Measurements from ENCODE around the gene ANAPC2.

DNA sequence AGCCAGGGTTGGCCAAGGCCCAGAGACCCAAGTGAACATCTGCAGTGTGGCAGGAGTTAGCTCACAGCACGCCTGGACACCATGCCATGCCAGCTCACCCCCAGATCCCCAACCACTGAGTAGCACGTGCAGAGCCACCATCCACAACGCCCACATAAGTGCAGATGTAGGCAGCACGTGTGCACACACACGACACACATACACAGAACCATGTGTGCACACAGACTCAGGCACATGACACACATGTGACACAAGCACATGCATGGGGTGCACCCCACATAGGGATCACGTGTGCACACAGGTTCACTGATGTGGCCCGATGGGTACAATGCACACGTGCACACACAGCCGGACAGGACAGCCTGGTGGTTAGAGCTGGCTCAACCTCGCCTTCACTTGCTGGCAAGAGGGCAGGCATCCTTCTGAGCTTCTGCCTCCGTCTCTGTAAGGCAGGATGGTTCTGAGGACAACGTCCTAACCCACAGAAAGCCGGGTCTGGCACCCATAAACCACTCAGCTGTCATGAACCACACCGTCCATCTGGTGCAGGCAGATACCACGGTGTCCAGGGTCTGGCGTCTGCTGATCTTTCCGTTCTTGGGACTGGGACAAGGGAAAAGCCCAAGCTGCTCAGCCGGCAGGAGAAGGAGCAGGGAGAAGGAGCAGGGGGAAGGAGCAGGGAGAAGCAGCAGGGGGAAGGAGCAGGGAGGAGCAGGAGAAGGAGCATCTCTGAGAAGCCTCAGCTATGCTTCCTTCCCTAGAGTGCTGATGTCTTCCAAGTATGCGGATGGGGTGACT lies 30.5 kb downstream of the ANAPC2 start:
- no peak for TF ChIP-seq POLR2AphosphoS5 (IDR thresholded peaks at IDR 0.05)
- TF ChIP-seq, protein P1, sequence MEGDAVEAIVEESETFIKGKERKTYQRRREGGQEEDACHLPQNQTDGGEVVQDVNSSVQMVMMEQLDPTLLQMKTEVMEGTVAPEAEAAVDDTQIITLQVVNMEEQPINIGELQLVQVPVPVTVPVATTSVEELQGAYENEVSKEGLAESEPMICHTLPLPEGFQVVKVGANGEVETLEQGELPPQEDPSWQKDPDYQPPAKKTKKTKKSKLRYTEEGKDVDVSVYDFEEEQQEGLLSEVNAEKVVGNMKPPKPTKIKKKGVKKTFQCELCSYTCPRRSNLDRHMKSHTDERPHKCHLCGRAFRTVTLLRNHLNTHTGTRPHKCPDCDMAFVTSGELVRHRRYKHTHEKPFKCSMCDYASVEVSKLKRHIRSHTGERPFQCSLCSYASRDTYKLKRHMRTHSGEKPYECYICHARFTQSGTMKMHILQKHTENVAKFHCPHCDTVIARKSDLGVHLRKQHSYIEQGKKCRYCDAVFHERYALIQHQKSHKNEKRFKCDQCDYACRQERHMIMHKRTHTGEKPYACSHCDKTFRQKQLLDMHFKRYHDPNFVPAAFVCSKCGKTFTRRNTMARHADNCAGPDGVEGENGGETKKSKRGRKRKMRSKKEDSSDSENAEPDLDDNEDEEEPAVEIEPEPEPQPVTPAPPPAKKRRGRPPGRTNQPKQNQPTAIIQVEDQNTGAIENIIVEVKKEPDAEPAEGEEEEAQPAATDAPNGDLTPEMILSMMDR (IDR thresholded peaks at IDR 0.05) = no peak

Data from prostate gland (tissue), 2 donors.